ENCODE measurements around the gene SEC24C.

SEC24C gene

GRCh38 chr10:73814896-73815718 is 70.9 kb downstream of the SEC24C start:
- TF ChIP-seq EZH2phosphoT487 (IDR thresholded peaks at IDR 0.05; ENCODE audit: borderline replicate concordance, low read length) (no peak), CTCF (IDR thresholded peaks at IDR 0.05; ENCODE audit: low read depth, low read length, poor library complexity, severe bottlenecking) (peak; percentile 61)
- Histone ChIP-seq H3K36me3 (ENCODE audit: control insufficient read depth, low read length) (peaks cover 3% of the 10 kb centered on the region; the same call in 1 of the 2 replicates), H3K4me2 (ENCODE audit: low read length) (no peak overlapping the region), H4K20me1 (ENCODE audit: control insufficient read depth, insufficient read depth, low read depth, low read length) (no peaks in the 10 kb centered on the region), H3K9me2 (replicated peaks; ENCODE audit: control insufficient read depth, low read length) (no peaks in the 10 kb centered on the region), H3K27ac (ENCODE audit: low read depth, low read length) (no peak overlapping the region), H3K9me3 (ENCODE audit: control insufficient read depth, insufficient read depth, low read length) (no peaks in the 10 kb centered on the region), H3K4me1 (ENCODE audit: control insufficient read depth, low read length) (peaks cover 1% of the 10 kb centered on the region), H3K4me3 (ENCODE audit: low read length) (no peak overlapping the region), H3K27me3 (ENCODE audit: control insufficient read depth, low read length) (no peaks in the 10 kb centered on the region), H3F3A (ENCODE audit: control insufficient read depth, insufficient read depth) (peaks cover 5% of the 10 kb centered on the region; the same call in 1 of the 2 replicates), H3K79me2 (ENCODE audit: control insufficient read depth, low read length) (peaks cover 13% of the 10 kb centered on the region)

GRCh38 chr10:73815719-73816030 is 71.5 kb downstream of the SEC24C start:
- no peak overlapping the region for H3K4me2 ChIP-seq (ENCODE audit: low read length)
- peaks cover 5% of the 10 kb centered on the region; the same call in 1 of the 2 replicates for H3F3A ChIP-seq (ENCODE audit: control insufficient read depth, insufficient read depth)
- H4K20me1 ChIP-seq (ENCODE audit: control insufficient read depth, insufficient read depth, low read depth, low read length) = no peaks in the 10 kb centered on the region
- no peaks in the 10 kb centered on the region for H3K4me1 ChIP-seq (ENCODE audit: control insufficient read depth, low read length)
- H3K79me2 ChIP-seq (ENCODE audit: control insufficient read depth, low read length) = peaks cover 9% of the 10 kb centered on the region
- H3K27me3 ChIP-seq (ENCODE audit: control insufficient read depth, low read length) = no peaks in the 10 kb centered on the region
- H3K9me3 ChIP-seq (ENCODE audit: control insufficient read depth, insufficient read depth, low read length) = no peaks in the 10 kb centered on the region
- H3K4me3 ChIP-seq (ENCODE audit: low read length) = no peak overlapping the region
- H3K9me2 ChIP-seq (replicated peaks; ENCODE audit: control insufficient read depth, low read length) = no peaks in the 10 kb centered on the region
- peaks cover 3% of the 10 kb centered on the region; the same call in 1 of the 2 replicates for H3K36me3 ChIP-seq (ENCODE audit: control insufficient read depth, low read length)
- TF ChIP-seq EZH2phosphoT487 (IDR thresholded peaks at IDR 0.05; ENCODE audit: borderline replicate concordance, low read length) (no peak), CTCF (IDR thresholded peaks at IDR 0.05; ENCODE audit: low read depth, low read length, poor library complexity, severe bottlenecking) (no peak)
- H3K27ac ChIP-seq (ENCODE audit: low read depth, low read length) = no peak overlapping the region

- H3K4me3 ChIP-seq (ENCODE audit: low read length) = no peak overlapping the region
- no peak overlapping the region for H3K27ac ChIP-seq (ENCODE audit: low read depth, low read length)
- TF ChIP-seq EZH2phosphoT487 (IDR thresholded peaks at IDR 0.05; ENCODE audit: borderline replicate concordance, low read length) (no peak), CTCF (IDR thresholded peaks at IDR 0.05; ENCODE audit: low read depth, low read length, poor library complexity, severe bottlenecking) (no peak)
- H3K27me3 ChIP-seq (ENCODE audit: control insufficient read depth, low read length) = no peaks in the 10 kb centered on the region
- no peaks in the 10 kb centered on the region for H3K4me1 ChIP-seq (ENCODE audit: control insufficient read depth, low read length)
- no peaks in the 10 kb centered on the region for H3K9me2 ChIP-seq (replicated peaks; ENCODE audit: control insufficient read depth, low read length)
- H4K20me1 ChIP-seq (ENCODE audit: control insufficient read depth, insufficient read depth, low read depth, low read length) = no peaks in the 10 kb centered on the region
- H3K36me3 ChIP-seq (ENCODE audit: control insufficient read depth, low read length) = peaks cover 3% of the 10 kb centered on the region; the same call in 1 of the 2 replicates
- H3K79me2 ChIP-seq (ENCODE audit: control insufficient read depth, low read length) = no peaks in the 10 kb centered on the region
- H3K9me3 ChIP-seq (ENCODE audit: control insufficient read depth, insufficient read depth, low read length) = no peaks in the 10 kb centered on the region
- no peak overlapping the region for H3K4me2 ChIP-seq (ENCODE audit: low read length)
- H3F3A ChIP-seq (ENCODE audit: control insufficient read depth, insufficient read depth) = peaks cover 5% of the 10 kb centered on the region; the same call in 1 of the 2 replicates
Observed at GRCh38 chr10:73816917-73817729, 73.0 kb downstream of the SEC24C start.

All from DOHH2 (cell line).